NCI-H146 treated with DMSO at 0.1 percent for 48 hours (cell line): ENCODE measurements around the gene BCKDHB.
"Not testable (repeated sequence)": the region's sequence is repeated elsewhere in the genome, so short reads cannot be mapped to it uniquely, and the experiment has no call there.

Experiments used
- DNase-seq: peaks from one replicate; lab custom pipeline; 2025; ENCODE audit not compliant: unreplicated experiment; lab: John Stamatoyannopoulos, UW

The BCKDHB gene

DNA sequence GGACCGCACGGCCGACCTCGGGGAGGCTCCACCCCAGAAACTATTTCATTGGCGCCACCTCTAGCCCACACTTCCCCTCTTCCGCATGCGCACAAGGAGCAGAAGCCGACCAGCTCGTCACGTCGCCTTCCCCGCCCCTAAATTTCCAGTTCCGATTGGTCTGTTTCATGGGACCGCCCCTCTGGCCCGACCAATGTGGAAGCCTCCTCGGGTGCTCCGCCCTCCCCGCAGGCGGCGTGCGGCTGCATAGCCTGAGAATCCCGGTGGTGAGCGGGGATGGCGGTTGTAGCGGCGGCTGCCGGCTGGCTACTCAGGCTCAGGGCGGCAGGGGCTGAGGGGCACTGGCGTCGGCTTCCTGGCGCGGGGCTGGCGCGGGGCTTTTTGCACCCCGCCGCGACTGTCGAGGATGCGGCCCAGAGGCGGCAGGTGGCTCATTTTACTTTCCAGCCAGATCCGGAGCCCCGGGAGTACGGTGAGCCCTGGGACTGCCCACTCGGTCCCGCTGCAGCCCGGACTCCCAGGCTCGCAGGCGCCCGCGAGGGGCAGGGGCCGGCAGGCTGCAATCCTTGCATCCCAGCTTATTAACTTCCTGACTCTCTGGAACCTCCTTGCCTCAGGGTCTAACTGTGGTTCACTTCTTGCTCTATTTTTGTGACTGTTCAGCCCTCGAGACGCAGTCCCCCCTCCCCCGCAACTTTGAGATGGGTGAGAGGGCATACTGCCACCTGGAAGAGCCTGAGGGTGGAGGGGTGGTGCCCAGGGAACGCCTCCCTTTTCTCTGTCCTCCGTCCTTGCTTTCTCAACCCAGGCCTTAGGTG, at the start of gene BCKDHB:
Gene BCKDHB (plus strand): TSS at position 254 of the 818 bp plus-strand sequence. CDS start 23 bp downstream, at position 277.
- DNase-seq, result peak; percentile 97

- DNase-seq, result no peak
Observed at GRCh38 chr6:80060774-80061173, 45.7 kb upstream of the BCKDHB start.

GRCh38 chr6:80068146-80068545, 38.3 kb upstream of the BCKDHB start:
- DNase-seq, result not testable (repeated sequence)

- DNase-seq, result not testable (repeated sequence)
Observed at GRCh38 chr6:80070431-80070830, 36.0 kb upstream of the BCKDHB start.

DNA sequence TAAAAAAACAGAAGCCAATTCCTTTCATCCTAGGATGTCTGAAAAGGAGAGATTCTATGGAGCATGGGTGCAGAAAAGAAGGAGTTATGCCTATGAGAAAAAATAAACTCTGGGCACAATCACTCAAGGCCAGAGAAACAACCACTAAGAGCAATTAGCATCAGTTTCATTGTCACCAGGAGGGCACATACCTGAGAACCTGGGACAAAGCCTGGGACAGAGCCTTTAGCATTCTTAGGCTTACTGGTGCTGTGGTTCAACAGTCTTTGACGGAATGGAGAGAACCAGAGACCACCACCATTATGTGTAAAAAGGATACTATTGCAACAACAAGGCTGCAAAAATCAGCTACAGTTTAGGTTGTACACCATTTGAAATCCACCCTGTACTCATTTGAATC, 29.4 kb upstream of the BCKDHB start:
- DNase-seq, result no peak

DNA sequence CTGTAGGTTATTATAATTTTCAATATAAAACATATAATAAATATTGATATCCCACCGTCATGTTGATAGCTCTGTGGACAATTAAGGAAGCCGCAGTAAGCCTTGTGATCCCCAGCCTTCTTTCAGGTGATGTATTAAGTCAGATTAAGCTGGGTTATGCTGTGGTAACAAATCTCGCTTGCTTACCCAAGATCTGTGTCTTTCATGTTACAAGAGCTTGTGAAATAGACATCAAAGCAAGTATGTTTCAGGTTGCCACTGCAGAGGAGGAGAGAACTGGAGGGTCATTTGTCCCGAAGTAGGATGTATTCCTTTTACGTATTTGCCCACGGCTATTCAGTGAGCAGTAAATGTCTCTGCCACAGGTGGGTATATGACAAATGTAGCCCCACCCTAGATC, 17.8 kb upstream of the BCKDHB start:
- no peak for DNase-seq

DNA sequence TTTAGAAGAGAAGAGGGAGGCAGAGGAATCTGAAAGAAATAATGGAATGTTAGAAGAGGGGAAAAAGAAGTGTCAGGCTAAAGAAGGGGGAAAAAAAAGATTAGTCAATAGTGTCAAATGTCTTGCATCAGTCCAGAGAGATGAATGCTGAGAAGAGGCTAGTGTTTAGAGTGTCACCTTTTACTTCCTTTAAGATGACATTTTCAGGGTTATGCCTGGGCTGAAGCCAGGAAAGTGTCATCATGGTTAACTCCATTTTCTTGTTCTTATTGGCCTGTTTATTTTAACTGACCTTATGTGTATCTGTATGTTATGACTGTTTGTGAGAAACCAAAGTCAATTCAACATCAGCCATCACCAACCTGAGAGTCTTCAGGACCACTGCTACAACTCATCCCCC, 15.0 kb upstream of the BCKDHB start:
- DNase-seq, result no peak

DNA sequence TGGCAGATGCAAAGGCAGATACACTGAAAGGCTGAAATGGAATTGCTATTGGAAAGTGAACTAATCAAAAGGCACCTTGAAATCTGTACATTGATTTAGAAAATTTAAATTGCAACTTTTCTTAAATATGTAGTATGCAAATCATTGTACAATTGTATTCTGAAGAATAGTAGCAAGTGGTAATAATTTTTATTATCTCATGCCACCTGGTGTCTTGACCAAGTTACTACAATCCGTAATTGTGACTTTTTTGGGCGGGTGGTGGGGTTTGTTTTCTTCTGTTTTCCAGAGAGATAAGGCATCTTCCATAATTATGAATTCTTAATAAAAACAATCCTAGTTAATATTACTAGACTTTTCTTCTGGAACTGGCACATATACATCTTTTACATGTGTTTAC, 12.5 kb upstream of the BCKDHB start:
- peak; percentile 7 for DNase-seq

DNA sequence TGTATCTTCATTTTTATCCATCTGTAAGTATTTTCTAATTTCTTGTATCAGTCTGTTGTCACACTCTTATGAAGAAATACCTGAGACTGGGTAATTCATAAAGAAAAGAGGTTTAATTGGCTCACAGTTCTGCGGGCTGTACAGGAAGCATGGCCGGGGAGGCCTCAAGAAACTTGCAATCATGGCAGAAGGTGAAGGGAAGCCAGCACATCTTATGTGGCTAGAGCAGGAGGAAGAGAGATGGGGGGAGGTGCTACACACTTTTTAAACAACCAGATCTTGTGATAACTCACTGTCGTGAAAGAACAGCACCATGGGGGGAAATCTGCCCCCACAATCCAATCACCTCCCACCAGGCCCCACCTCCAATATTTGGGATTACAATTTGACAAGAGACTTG, 10.9 kb upstream of the BCKDHB start:
- DNase-seq, result no peak

GRCh38 chr6:80098392-80098791, 8.1 kb upstream of the BCKDHB start:
- DNase-seq, result no peak

DNA sequence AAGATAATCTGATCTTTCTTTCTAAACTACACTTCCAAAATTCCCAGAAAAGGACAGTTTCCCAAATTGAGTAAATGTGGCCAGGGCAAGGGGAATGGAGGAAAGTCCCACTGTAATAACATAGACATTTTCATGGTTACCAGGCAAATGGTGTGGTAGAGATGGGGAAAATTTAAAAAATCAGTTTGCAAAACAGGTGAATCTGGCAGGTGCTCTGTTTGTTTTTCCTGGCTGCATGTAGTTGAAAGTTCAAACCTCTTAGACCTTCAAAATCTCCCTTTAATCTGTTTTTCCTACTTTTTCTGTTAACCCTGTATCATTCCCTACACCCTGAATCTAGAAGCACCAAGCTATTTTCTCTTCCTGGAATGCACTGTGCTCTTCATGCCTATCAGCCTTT, 2.0 kb upstream of the BCKDHB start:
- no peak for DNase-seq

GRCh38 chr6:80105972-80106417, 476 bp upstream of the BCKDHB start:
- DNase-seq, result no peak

GRCh38 chr6:80122576-80122975, 16.1 kb downstream of the BCKDHB start:
- not testable (repeated sequence) for DNase-seq

DNA sequence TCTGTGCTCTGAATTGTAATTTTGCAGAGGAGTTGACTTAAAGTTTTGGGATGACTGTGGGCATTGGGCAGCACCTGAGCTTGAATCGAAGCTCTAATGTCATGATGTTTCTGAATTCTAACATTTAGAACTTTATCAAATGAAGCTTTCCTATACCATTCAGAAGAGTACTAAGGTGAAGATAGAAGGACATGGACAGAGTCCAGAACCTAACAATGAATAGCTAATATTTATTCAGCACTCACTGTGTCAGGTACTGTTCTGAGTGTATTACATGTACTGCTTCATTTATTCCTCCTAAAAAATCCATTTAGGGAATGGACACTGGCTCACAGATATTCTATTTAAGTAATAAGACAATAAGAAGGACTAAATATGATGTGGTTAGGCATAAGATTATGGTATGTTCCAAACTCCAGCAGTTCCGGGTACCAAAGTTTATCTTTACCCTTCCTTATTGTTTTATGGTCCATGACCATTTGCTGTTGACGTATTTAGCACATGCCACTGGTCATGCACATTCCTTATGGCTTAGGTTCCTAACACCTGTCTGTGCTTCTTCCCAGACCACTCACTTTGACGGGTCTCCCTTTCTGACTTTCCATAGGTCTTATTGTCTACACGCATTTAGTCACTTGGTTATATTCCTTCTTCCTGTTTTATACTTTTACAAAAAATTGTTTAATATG, 20.3 kb downstream of the BCKDHB start:
- DNase-seq, result no peak

GRCh38 chr6:80129485-80129884, 23.0 kb downstream of the BCKDHB start:
- DNase-seq, result no peak

GRCh38 chr6:80133020-80133419, 26.5 kb downstream of the BCKDHB start:
- DNase-seq, result peak; percentile 11

DNA sequence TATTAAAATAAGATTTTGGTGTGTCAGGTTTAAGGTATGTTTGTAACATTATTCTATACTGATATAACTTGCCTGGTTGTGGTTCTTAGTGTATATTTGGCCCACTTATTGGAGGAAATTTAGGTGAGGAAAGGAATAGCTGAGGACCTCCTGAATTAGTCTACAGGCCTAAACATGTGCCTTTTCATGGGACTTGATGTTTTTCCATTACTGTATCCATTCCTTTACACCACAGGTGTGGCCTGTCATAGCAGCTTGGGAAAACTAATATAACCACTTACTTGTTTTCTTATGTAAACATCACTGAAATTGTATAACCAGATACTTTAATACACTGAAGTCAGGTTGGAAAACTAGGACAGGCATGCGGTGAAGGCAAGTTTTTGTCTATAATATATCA, 27.6 kb downstream of the BCKDHB start:
- DNase-seq, result no peak

DNA sequence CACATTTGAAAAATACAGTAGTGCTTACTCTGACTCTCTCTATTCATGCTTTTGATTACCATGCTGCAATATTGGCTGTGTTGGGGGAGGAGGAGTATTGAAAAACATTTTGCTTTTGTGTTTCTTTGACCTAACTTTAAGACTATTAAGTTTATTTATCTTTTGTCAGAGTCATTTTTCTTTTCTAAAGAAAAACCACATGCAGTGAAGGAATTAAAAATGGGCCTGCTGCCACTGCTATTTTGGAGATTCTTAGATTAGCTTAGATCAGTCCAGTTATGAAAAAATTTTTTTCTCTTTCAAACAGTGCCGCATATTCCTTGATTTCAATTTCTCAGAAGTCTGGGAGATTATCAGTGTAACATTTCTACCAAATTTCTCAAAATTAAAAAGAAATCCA, 36.1 kb downstream of the BCKDHB start:
- DNase-seq, result no peak

DNA sequence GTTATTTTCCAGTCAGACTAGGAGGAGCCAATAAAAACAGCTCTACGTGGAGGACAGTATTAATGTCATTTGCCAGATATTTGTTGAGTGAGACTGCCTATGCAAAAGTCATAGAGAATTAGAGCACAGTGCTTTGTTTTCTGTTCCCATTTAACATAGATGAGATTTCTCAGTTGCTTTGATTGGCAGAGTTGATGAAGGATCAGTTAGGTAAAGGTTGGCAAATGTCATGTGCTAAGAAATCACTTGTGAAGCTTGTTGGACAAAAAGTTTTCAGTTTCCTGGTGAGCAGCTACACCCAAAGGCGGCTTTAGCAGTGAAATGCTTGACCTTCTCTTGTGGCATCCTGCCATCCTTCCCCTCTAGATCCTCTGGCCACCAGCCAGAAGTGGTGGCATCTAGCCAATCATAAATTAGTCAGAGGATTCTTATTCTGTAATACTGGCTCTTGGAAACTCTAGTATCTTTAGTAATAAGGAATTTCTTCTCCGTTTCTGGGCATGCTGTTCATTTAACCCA, 37.0 kb downstream of the BCKDHB start:
- DNase-seq, result no peak

GRCh38 chr6:80144753-80145315, 38.4 kb downstream of the BCKDHB start:
- no peak for DNase-seq

- no peak for DNase-seq
Observed at GRCh38 chr6:80145509-80145908, 39.0 kb downstream of the BCKDHB start.

DNA sequence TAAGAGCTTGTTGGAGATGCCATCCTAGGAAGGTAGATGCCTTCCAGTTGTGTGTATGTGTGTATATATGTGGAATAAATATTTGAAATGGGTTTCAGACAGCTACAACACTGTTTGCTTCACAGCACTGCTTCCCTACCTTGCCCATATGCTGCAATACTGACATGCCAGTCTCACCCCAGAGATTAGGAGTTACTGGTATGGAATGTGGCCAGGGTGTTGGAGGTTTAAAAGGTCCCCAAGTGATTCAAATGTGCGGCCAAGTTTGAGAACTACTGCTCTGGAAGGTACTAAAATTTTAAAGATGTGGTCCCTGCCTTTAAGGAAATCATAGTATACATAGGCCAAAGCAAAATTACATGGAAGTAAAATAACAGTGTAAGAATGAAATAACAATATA, 39.5 kb downstream of the BCKDHB start:
- DNase-seq, result no peak
